Tibial artery (tissue), 4 donors: ENCODE results near the gene CKM.

Source experiments
- DNase-seq, 2 donors: peaks; one replicate each; pipeline ENCODE4 v3.0.0-alpha.2; 2019
- H3K27ac ChIP-seq, 2 donors: fragments of 200-600 bp; sonication (generic) in 1 of 2; 1 replicate in 1 of 2; 2 replicates in 1 of 2; pipeline ENCODE4 v1.5.1; 2018 to 2019; ENCODE audit warnings: mild to moderate bottlenecking in 1 of 2
- H3K27me3 ChIP-seq, 2 donors: fragments of 200-600 bp; sonication (generic) in 1 of 2; one replicate each; pipeline versions ENCODE4 v1.5.1 to v1.6.0; 2016 to 2019
- H3K36me3 ChIP-seq, 3 donors: fragments of 200-600 bp; sonication (generic) in 2 of 3; one replicate each; pipeline ENCODE4 v1.5.1; 2016 to 2019; ENCODE audit warnings: mild to moderate bottlenecking in 2 of 3
- H3K4me1 ChIP-seq, 4 donors: fragments of 200-600 bp; sonication (generic) in 2 of 4; 1 replicate in 3 of 4; 2 replicates in 1 of 4; pipeline ENCODE4 v1.5.1; 2016 to 2019
- H3K4me3 ChIP-seq, 2 donors: fragments of 200-600 bp; sonication (generic) in 1 of 2; 1 replicate in 1 of 2; 2 replicates in 1 of 2; pipeline ENCODE4 v1.5.1; 2018 to 2019; ENCODE audit warnings: mild to moderate bottlenecking in 2 of 2
- H3K9me3 ChIP-seq, 3 donors: fragments of 200-600 bp; sonication (generic) in 1 of 3; one replicate each; pipeline ENCODE4 v1.5.1; 2016 to 2019
- intact Hi-C: fragments of 100-400 bp; cut with DNase I; formaldehyde crosslinking; loops from one replicate; pipeline ENCODE4 v1.15.0; 2023; ENCODE audit warnings: low total_unique reads
- TF ChIP-seq, protein P1 (sequence below), 2 experiments: fragments of 200-600 bp in 1 of 2; fragments of 450-650 bp in 1 of 2; IDR thresholded peaks; one replicate each; pipeline ENCODE4 v1.5.1; 2017 to 2019; ENCODE audit warnings: antibody characterized with exemption in 2 of 2, mild to moderate bottlenecking in 1 of 2, moderate library complexity in 1 of 2

Gene CKM

DNA sequence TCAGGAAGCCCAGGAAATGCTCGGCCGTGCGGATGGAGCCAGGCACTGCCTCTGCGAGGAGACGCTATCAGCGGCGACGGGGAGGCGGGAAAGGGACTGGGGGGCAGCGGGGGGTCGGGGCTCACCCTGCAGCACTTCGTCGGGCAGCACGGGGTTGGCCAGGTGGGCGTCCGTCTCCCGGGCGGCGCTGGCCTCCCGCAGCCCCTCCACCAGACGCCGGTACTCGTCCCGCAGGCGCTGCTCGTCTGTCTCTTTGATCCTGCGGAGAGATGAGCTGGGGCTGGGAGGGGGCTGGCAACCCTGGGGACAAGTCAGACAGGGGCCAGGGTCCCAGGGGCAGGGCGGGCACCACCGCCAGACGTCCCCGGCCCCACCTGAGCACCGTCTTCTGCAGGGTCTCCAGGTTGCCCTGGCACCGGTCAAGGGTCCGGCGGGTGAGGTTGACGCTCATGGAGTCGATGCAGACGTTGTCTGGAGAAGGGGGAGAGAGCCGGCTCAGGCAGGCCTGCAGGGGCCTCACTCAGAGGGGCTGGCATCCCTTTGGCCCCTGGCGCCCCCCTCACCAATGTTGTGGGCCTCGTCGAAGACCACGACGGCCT is 41.3 kb upstream of the CKM start:
- DNase-seq: no peak
- Histone ChIP-seq H3K4me1 (no peaks in the 10 kb centered on the region), H3K36me3 (peaks cover 0 to 62% (median 24%) of the 10 kb centered on the region in 3 donors)

DNA sequence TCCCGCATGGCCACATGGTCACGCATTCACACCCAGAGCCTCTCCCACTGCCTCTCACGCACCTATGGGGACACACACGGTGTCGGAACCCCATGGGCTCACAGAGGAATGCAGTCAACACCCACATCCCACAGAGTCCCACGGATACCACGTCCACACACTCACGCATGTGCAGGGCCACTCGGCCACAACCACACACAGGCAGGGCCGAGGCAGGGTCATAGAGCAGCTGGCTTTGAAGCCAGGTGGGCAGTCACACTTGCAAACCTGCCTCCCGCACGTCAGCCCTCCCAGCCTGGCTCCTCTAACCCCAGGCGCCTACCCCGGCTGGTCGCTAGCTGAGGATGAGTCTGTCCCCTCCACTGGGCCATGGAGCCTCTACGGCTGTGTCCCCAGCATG is 39.6 kb upstream of the CKM start:
- intact Hi-C loops: no loop called here
- no peak for DNase-seq
- H3K9me3 ChIP-seq: no peaks in the 10 kb centered on the region
- no peaks in the 10 kb centered on the region for H3K4me1 ChIP-seq
- H3K27ac ChIP-seq: no peak overlapping the region
- peaks cover 0 to 69% (median 24%) of the 10 kb centered on the region in 3 donors for H3K36me3 ChIP-seq
- no peak overlapping the region for H3K4me3 ChIP-seq
- TF ChIP-seq, protein P1, sequence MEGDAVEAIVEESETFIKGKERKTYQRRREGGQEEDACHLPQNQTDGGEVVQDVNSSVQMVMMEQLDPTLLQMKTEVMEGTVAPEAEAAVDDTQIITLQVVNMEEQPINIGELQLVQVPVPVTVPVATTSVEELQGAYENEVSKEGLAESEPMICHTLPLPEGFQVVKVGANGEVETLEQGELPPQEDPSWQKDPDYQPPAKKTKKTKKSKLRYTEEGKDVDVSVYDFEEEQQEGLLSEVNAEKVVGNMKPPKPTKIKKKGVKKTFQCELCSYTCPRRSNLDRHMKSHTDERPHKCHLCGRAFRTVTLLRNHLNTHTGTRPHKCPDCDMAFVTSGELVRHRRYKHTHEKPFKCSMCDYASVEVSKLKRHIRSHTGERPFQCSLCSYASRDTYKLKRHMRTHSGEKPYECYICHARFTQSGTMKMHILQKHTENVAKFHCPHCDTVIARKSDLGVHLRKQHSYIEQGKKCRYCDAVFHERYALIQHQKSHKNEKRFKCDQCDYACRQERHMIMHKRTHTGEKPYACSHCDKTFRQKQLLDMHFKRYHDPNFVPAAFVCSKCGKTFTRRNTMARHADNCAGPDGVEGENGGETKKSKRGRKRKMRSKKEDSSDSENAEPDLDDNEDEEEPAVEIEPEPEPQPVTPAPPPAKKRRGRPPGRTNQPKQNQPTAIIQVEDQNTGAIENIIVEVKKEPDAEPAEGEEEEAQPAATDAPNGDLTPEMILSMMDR (IDR thresholded peaks at IDR 0.05): no peak
- no peaks in the 10 kb centered on the region for H3K27me3 ChIP-seq

More for the DNA sequence above, 41.3 kb upstream of the CKM start:
- Histone ChIP-seq H3K27ac (no peak overlapping the region), H3K27me3 (no peaks in the 10 kb centered on the region), H3K9me3 (no peaks in the 10 kb centered on the region), H3K4me3 (no peak overlapping the region)
- intact Hi-C loops: no loop called here
- TF ChIP-seq, protein P1 (IDR thresholded peaks at IDR 0.05): no peak

DNA sequence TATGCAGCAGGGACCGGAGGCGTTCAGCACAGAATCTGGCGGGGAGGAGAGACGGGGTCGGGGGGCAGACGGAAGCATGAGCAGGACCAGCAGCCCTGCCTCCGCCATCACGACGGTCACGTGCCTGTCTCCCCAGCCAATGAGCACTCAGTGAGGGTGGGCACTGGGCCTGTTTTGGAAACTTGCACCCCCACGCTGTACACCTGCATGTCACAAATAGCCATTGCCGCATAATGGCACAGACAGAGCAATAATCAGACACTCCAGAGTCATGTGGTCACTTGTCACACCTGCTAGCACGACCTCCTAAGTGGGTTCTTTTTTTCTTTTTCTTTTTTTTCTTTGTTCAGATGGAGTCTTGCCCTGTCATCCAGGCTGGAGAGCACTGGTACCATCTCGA is 38.9 kb upstream of the CKM start:
- no peak for DNase-seq
- TF ChIP-seq, protein P1 (IDR thresholded peaks at IDR 0.05): no peak
- no peak overlapping the region for H3K4me3 ChIP-seq
- intact Hi-C loops: no loop called here
- no peaks in the 10 kb centered on the region for H3K27me3 ChIP-seq
- H3K4me1 ChIP-seq: no peaks in the 10 kb centered on the region
- no peak overlapping the region for H3K27ac ChIP-seq
- H3K9me3 ChIP-seq: no peaks in the 10 kb centered on the region
- peaks cover 0 to 76% (median 24%) of the 10 kb centered on the region in 3 donors for H3K36me3 ChIP-seq

DNA sequence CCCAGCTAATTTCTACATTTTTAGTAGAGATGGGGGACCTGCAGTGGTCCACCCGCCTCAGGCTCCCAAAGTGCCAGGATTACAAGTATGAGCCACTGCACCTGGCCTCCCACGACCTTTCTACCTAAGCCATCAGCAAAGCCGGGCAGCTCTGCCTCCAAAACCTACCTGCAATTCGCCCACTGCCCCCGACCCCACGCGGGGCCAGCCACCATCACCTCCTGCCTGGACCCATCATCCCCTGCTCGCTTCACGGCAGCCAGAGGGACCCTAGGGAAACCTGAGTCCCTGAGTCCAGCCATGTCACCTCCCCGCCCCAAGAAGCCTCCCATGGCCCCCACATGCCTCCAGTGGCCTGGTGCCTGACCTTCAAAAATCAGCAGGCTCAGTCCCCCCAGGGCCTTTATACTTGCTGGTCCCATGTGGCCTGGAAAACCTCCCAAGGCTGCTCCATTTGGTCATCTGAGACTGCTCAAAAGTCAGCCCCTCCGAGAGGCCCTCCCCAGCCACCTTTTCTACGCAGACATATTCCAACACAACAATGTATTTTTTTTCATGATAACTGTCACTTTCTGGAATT is 35.6 kb upstream of the CKM start:
- TF ChIP-seq, protein P1 (IDR thresholded peaks at IDR 0.05): no peak
- H3K9me3 ChIP-seq: no peaks in the 10 kb centered on the region
- intact Hi-C loops: no loop called here
- H3K4me3 ChIP-seq: no peak overlapping the region
- peaks cover 0 to 81% (median 24%) of the 10 kb centered on the region in 3 donors for H3K36me3 ChIP-seq
- H3K27ac ChIP-seq: no peak overlapping the region
- no peaks in the 10 kb centered on the region for H3K4me1 ChIP-seq
- H3K27me3 ChIP-seq: no peaks in the 10 kb centered on the region
- no peak for DNase-seq

DNA sequence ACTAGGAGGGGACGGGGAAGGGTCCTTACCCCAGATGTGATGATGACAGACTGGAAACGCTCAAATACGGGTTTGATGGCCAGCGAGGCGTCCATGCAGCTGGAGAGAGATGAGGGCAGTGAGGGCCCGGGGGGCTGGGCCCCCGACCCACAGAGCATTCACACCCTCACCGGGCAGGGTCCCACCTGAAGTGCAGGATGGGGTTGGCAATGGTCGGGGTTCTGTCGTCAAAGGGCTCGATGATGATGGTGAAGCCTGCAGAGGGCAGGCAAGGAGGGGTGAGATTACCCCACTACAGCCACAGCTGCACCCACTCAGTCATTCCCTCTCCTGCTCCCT is 34.7 kb upstream of the CKM start:
- Histone ChIP-seq H3K4me1 (no peaks in the 10 kb centered on the region), H3K4me3 (no peak overlapping the region), H3K27ac (no peak overlapping the region), H3K27me3 (no peaks in the 10 kb centered on the region), H3K9me3 (no peaks in the 10 kb centered on the region), H3K36me3 (peaks cover 0 to 81% (median 29%) of the 10 kb centered on the region in 3 donors)
- DNase-seq: no peak
- intact Hi-C loops: no loop called here
- TF ChIP-seq, protein P1 (IDR thresholded peaks at IDR 0.05): no peak
